NOMO-1 (cell line): Measurements from ENCODE around the gene KIF2A.

ENCODE experiments used
- DNase-seq, 2 experiments: peaks; one replicate each; lab custom pipeline; 2025; ENCODE audit not compliant: unreplicated experiment in 2 of 2; lab: John Stamatoyannopoulos, UW

The KIF2A gene

DNA sequence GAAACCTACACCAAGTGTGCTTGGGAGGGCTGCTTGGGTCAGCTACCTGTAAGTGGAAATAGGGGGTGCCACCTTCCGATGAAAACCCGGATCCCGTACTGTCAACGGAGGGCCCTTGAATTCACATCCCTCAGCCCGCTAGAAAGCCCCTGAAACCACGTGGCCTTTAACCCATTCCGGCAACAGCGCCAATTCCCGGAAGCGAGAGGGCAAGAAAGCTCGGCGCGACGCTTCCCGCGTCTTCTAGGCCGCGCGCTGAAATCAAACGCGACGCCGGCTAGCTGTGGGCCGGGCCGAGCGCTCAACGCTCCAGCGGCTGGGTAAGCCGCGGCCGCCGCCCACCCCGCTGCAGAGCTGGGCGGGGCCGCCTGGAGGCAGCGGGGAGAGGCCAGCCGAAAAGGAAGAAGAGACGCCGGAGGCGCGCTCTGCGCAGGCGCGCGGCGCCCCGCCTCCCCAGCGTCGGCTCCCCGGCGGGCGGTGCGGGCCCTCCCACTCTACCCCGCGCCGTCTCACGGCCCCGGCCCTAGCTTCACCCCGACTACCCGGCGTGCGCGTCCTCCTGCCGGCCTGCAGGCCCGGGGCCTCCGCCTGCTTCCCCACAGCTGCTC lies at the start of gene KIF2A:
TSS of gene KIF2A (plus strand) at position 492 of the 608 bp plus-strand sequence. CDS start 267 bp downstream, outside the sequence.
- DNase-seq: peak; percentile 92 to 94

DNA sequence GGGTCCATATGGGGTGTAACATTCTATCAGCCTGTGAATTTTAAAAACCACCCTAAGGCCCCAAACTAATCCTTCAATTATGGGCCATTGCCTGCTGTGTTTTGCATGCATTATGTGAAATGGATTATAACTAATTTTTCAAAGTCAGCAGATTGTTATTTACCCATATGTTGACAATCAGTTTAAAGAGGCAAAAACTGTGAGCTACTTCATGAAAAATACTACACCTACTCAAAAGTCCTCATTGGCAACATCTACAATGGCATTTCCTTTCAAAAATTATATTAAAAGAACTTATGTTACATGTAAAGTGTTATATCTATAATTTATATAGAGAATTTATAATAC lies 49.0 kb upstream of the KIF2A start:
- DNase-seq: no peak

GRCh38 chr5:62258654-62259053 lies 47.4 kb upstream of the KIF2A start:
- no peak for DNase-seq

GRCh38 chr5:62259699-62260250 lies 46.2 kb upstream of the KIF2A start:
- no peak for DNase-seq

- DNase-seq: peak; percentile 64 to 70
Measured at GRCh38 chr5:62260513-62260912, 45.5 kb upstream of the KIF2A start.

DNA sequence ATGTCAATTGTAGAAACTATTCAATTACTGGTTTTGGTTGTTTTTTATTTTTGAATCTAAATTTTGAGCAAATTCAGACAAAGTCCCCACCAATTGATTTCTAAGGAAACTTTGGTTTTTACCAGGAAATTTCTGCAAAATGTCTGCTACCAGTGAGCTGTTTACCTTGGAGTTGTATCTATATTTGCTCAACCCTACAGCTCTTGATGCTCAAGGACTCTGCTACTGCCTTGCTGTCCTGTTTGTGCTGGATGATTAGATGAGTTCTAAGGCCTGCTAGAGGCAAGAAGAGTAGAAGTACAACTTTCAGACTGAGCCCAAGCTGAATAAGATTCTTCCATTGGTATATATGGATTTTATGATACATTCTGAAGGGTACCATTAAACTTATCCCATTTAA lies 42.6 kb upstream of the KIF2A start:
- DNase-seq: no peak

DNA sequence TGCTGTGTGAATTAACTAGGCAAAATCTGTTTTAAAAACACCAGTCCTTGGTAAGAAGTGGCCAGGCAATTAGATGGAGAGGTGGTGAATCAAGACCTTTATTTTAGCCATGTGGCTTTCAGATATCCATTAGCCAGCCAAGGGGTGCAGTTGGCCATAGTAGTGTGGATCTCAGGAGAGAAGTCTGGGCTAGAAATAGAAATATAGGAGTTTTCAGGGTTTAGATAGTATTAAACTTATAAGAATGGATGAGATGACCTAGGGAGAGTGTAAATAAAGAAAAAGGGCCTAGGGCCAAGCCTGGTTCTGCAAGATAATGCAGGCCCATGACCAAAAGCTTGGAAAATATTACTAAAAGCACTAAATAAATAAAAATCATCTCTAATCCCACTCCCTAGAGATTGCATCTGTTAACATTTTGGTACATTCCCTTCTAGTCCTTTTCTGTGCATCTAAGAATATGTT lies 40.3 kb upstream of the KIF2A start:
- no peak for DNase-seq

- no peak for DNase-seq
Measured at GRCh38 chr5:62266573-62266972, 39.4 kb upstream of the KIF2A start.

DNA sequence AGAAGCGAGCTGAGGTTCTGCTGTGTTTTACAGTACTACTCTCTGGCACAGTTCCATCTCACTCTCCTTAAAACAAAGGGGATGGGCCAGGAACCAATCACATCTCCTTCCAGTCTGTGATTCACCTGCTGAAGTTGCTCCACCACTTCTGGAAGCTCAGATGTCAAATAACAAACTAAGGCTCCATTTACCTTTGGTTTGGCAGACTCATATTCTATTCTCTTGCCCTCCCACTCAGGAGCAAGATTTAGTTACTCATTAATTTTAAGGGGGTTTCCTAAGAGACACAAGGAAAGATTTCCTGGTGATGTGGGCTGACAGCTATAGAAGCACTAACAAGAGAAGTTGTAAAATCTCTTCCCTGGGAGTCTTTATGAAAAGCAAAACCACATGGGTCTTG lies 37.8 kb upstream of the KIF2A start:
- no peak for DNase-seq

- no peak for DNase-seq
Measured at GRCh38 chr5:62268792-62269191, 37.2 kb upstream of the KIF2A start.

GRCh38 chr5:62271370-62271769 lies 34.6 kb upstream of the KIF2A start:
- no peak for DNase-seq

DNA sequence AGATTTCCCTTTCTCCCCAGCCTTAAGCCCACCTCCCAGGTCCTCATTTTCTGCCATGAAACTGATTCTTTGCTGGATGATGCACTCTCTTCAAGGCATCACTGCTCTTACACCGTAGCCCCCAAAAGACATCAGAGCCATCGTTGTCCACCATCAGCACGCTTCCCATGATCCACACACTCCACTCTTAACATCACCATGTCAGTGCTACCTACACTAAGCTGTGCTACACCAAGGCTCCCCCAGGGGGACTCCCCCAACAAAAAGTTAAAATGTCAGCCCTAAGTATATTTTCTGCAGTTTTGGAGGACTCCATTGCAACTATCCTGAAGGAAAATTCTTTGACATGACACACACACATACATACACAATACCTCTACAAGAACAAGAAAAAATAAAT lies 34.1 kb upstream of the KIF2A start:
- DNase-seq: no peak

DNA sequence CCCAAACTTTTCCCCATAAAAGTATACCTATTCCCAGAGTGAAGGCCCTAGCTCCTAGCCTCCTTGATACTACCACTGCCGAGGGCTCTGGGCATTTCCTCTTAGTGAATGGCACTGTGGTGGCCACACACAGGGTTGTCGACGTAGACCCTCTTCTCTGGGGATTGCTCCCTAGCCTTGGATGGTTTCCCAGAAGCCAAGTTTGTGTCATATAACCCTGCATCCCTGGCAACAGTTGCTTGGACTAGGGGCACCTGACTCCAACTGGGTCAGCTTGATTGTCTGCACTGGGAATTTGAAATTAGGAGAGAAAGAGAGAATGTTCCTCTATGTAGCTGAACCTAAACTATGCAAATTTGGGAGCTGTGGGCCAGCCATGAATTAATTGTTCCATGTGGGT lies 32.3 kb upstream of the KIF2A start:
- no peak for DNase-seq

GRCh38 chr5:62275581-62275980 lies 30.4 kb upstream of the KIF2A start:
- DNase-seq: no peak

DNA sequence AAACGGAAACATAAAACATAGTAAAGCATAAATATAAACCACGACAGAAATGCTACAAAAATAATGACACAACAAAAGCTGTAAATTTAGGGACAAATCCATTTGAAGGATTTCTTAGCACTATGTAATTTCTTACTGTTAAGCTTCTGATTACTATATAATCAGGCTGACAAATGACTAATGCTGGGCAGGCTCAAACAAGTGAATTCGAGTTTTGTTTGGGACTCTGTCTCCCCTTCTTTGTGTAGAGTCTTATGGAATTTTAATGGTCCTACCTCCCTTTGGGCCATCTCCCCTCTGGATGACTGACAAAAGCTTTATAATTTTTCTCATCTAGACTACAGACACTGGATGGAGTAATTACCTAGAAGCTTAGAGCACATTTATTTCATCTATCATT lies 24.6 kb upstream of the KIF2A start:
- DNase-seq: no peak

- peak in 1 of 2 experiments; percentile 2 for DNase-seq
Measured at GRCh38 chr5:62282064-62282463, 23.9 kb upstream of the KIF2A start.

GRCh38 chr5:62283005-62283404 lies 23.0 kb upstream of the KIF2A start:
- no peak for DNase-seq

- no peak for DNase-seq
Measured at GRCh38 chr5:62283861-62284260, 22.1 kb upstream of the KIF2A start.

- no peak for DNase-seq
Measured at GRCh38 chr5:62284946-62285891, 20.8 kb upstream of the KIF2A start.

DNA sequence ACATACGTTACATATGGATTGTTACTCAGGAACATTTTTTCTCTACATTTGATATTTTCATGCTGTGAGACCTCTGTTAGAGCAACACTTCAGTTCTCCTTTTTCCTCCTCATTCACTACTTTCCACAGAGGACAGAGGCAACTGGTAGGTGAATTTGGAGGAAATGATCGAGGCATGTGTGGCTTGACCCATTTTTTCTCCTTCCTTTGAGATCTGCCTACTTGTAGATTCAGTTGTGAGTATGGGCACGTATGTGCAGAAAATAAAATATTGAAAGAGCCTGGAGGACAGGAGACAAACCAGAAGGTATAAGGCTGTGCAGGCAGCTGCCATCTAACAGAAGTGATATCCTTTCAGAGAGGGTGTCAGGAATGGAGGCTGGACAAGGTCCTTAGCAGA lies 19.2 kb upstream of the KIF2A start:
- no peak for DNase-seq

GRCh38 chr5:62287237-62287636 lies 18.8 kb upstream of the KIF2A start:
- no peak for DNase-seq

GRCh38 chr5:62288118-62288517 lies 17.9 kb upstream of the KIF2A start:
- no peak for DNase-seq
